ENCODE data around the gene PAN3.

- TF ChIP-seq POLR2A (IDR thresholded peaks at IDR 0.05) (no peak), CTCF (IDR thresholded peaks at IDR 0.05 in 8 of 11, conservative IDR thresholded peaks at IDR 0.05 in 3 of 11) (no peak)
Observed at GRCh38 chr13:28329395-28330158, 191.2 kb downstream of the PAN3 start.
